ENCODE data around the gene ATF6.

GRCh38 chr1:161953256-161953920 is 187.3 kb downstream of the ATF6 start:
- TF ChIP-seq, protein P1, sequence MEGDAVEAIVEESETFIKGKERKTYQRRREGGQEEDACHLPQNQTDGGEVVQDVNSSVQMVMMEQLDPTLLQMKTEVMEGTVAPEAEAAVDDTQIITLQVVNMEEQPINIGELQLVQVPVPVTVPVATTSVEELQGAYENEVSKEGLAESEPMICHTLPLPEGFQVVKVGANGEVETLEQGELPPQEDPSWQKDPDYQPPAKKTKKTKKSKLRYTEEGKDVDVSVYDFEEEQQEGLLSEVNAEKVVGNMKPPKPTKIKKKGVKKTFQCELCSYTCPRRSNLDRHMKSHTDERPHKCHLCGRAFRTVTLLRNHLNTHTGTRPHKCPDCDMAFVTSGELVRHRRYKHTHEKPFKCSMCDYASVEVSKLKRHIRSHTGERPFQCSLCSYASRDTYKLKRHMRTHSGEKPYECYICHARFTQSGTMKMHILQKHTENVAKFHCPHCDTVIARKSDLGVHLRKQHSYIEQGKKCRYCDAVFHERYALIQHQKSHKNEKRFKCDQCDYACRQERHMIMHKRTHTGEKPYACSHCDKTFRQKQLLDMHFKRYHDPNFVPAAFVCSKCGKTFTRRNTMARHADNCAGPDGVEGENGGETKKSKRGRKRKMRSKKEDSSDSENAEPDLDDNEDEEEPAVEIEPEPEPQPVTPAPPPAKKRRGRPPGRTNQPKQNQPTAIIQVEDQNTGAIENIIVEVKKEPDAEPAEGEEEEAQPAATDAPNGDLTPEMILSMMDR (conservative IDR thresholded peaks at IDR 0.05; ENCODE audit: low read depth, low read length) = no peak
- TF ChIP-seq RAD21 (IDR thresholded peaks at IDR 0.05; ENCODE audit: low read length) (no peak), POLR2A (IDR thresholded peaks at IDR 0.05; ENCODE audit: low read depth, low read length) (no peak)
